ENCODE measurements around the gene MYL12A. TPM values are rescaled to one million over a fixed set of nuclear protein-coding genes. Genes with fewer than 3 reads are reported as not detected.

Gene MYL12A
- total RNA-seq, 1 experiment from 2014 or later, result 314 TPM

- DNase-seq (ENCODE audit: low read depth, low spot score) (no peak), ATAC-seq (no peak)
- Histone ChIP-seq H4K20me1 (ENCODE audit: insufficient read depth) (no peaks in the 10 kb centered on the region), H3K27me3 (ENCODE audit: insufficient read depth, low read length) (no peaks in the 10 kb centered on the region), H3K4me1 (ENCODE audit: control insufficient read depth in 1 of 2, insufficient read depth in 2 of 2, low read length in 2 of 2) (peaks cover 7 to 14% of the 10 kb centered on the region in 2 experiments), H3K36me3 (ENCODE audit: control insufficient read depth in 1 of 2, insufficient read depth in 2 of 2, low read length in 2 of 2) (peaks cover 42 to 52% of the 10 kb centered on the region in 2 experiments; a peak in 3 of 4 replicates), H3K9ac (ENCODE audit: low read length) (no peak overlapping the region), H3K4me2 (ENCODE audit: low read length) (no peak overlapping the region), H3K9me3 (ENCODE audit: control insufficient read depth in 1 of 2, insufficient read depth in 1 of 2, low read depth in 1 of 2, low read length in 2 of 2) (no peaks in the 10 kb centered on the region), H2AFZ (ENCODE audit: low read depth, low read length, poor library complexity, severe bottlenecking) (no peak overlapping the region), H3K79me2 (ENCODE audit: insufficient read depth, low read length) (peaks cover 34% of the 10 kb centered on the region), H3K4me3 (replicated peaks in 1 of 2; ENCODE audit: low read depth in 1 of 2, low read length in 2 of 2) (no peak overlapping the region), H3K9me2 (ENCODE audit: insufficient read depth) (no peaks in the 10 kb centered on the region), H3K27ac (ENCODE audit: low read depth, low read length) (no peak overlapping the region)
- TF ChIP-seq ELF1 (IDR thresholded peaks at IDR 0.05; ENCODE audit: borderline replicate concordance, low read depth), result no peak
- RAD21 ChIA-PET (ENCODE audit: low non-redundant PET in 1 of 2, low total read pairs in 2 of 2, uncharacterized antibody in 2 of 2, unreplicated experiment in 2 of 2), result no interaction called here
- POLR2A ChIA-PET, result interaction anchor here (0.7 kb wide), 1 partner anchor 189 kb away, joined by 3 read pairs; no protein-coding TSS in a partner anchor
- intact Hi-C loops (cut with micrococcal nuclease), result no loop called here
- CTCF ChIA-PET, result no interaction called here
- no TSS peak for BruUV-seq (replicated peaks)
Observed at GRCh38 chr18:3256693-3257626, 9.4 kb downstream of the MYL12A start.

GRCh38 chr18:3257627-3258120, 10.1 kb downstream of the MYL12A start:
- no peak for ATAC-seq
- RAD21 ChIA-PET (ENCODE audit: low non-redundant PET in 1 of 2, low total read pairs in 2 of 2, uncharacterized antibody in 2 of 2, unreplicated experiment in 2 of 2), result no interaction called here
- BruUV-seq (replicated peaks), result no TSS peak
- Histone ChIP-seq H3K4me3 (replicated peaks in 1 of 2; ENCODE audit: low read depth in 1 of 2, low read length in 2 of 2) (no peak overlapping the region), H3K9me3 (ENCODE audit: control insufficient read depth in 1 of 2, insufficient read depth in 1 of 2, low read depth in 1 of 2, low read length in 2 of 2) (no peaks in the 10 kb centered on the region), H3K9ac (ENCODE audit: low read length) (no peak overlapping the region), H3K27me3 (ENCODE audit: insufficient read depth, low read length) (no peaks in the 10 kb centered on the region), H4K20me1 (ENCODE audit: insufficient read depth) (no peaks in the 10 kb centered on the region; the same call in 1 of the 2 replicates), H3K4me1 (ENCODE audit: control insufficient read depth in 1 of 2, insufficient read depth in 2 of 2, low read length in 2 of 2) (peaks cover 7 to 12% of the 10 kb centered on the region in 2 experiments), H3K27ac (ENCODE audit: low read depth, low read length) (no peak overlapping the region), H2AFZ (ENCODE audit: low read depth, low read length, poor library complexity, severe bottlenecking) (no peak overlapping the region), H3K9me2 (ENCODE audit: insufficient read depth) (no peaks in the 10 kb centered on the region), H3K36me3 (ENCODE audit: control insufficient read depth in 1 of 2, insufficient read depth in 2 of 2, low read length in 2 of 2) (peaks cover 42 to 50% of the 10 kb centered on the region in 2 experiments; a peak in 3 of 4 replicates), H3K79me2 (ENCODE audit: insufficient read depth, low read length) (peaks cover 34% of the 10 kb centered on the region), H3K4me2 (ENCODE audit: low read length) (no peak overlapping the region)
- POLR2A ChIA-PET, result no interaction called here
- CTCF ChIA-PET, result no interaction called here
- no peak for DNase-seq (ENCODE audit: low read depth, low spot score)
- no peak for TF ChIP-seq EZH2 (IDR thresholded peaks at IDR 0.05)
- intact Hi-C loops (cut with micrococcal nuclease), result no loop called here

Measured in HCT116 (cell line).